Activated naive CD8-positive, alpha-beta T cell (primary cell): ENCODE data around the gene CIRBP.

ENCODE experiments used
- H3K27ac Mint-ChIP-seq: one replicate; pipeline ENCODE4 v1.8.0; 2021; ENCODE audit warnings: mixed read lengths
- H3K27me3 Mint-ChIP-seq: one replicate; pipeline ENCODE4 v1.8.0; 2021; ENCODE audit warnings: mixed read lengths
- H3K36me3 Mint-ChIP-seq: one replicate; pipeline ENCODE4 v1.8.0; 2021; ENCODE audit warnings: mixed read lengths
- H3K4me1 Mint-ChIP-seq: one replicate; pipeline ENCODE4 v1.8.0; 2021; ENCODE audit warnings: low read depth, mixed read lengths
- H3K4me3 Mint-ChIP-seq: one replicate; pipeline ENCODE4 v1.8.0; 2021; ENCODE audit warnings: mild to moderate bottlenecking, mixed read lengths
- H3K9me3 Mint-ChIP-seq: one replicate; pipeline ENCODE4 v1.8.0; 2021; ENCODE audit warnings: low read depth, mixed read lengths

The CIRBP gene

GRCh38 chr19:1228161-1228957 lies 40.8 kb upstream of the CIRBP start:
- no peaks in the 10 kb centered on the region for H3K27me3 Mint-ChIP-seq
- no peak overlapping the region for H3K27ac Mint-ChIP-seq
- no peak overlapping the region for H3K4me3 Mint-ChIP-seq
- no peaks in the 10 kb centered on the region for H3K36me3 Mint-ChIP-seq
- H3K4me1 Mint-ChIP-seq = no peaks in the 10 kb centered on the region
- H3K9me3 Mint-ChIP-seq = no peaks in the 10 kb centered on the region

GRCh38 chr19:1229056-1229923 lies 39.8 kb upstream of the CIRBP start:
- no peaks in the 10 kb centered on the region for H3K36me3 Mint-ChIP-seq
- H3K27ac Mint-ChIP-seq = no peak overlapping the region
- no peak overlapping the region for H3K4me3 Mint-ChIP-seq
- no peaks in the 10 kb centered on the region for H3K9me3 Mint-ChIP-seq
- H3K4me1 Mint-ChIP-seq = no peaks in the 10 kb centered on the region
- H3K27me3 Mint-ChIP-seq = no peaks in the 10 kb centered on the region

GRCh38 chr19:1229924-1230782 lies 39.0 kb upstream of the CIRBP start:
- H3K36me3 Mint-ChIP-seq = no peaks in the 10 kb centered on the region
- H3K9me3 Mint-ChIP-seq = no peaks in the 10 kb centered on the region
- no peaks in the 10 kb centered on the region for H3K27me3 Mint-ChIP-seq
- no peak overlapping the region for H3K4me3 Mint-ChIP-seq
- H3K4me1 Mint-ChIP-seq = no peaks in the 10 kb centered on the region
- H3K27ac Mint-ChIP-seq = no peak overlapping the region

GRCh38 chr19:1230783-1231489 lies 38.2 kb upstream of the CIRBP start:
- Mint-ChIP-seq H3K4me3 (no peak overlapping the region), H3K27me3 (no peaks in the 10 kb centered on the region), H3K4me1 (no peaks in the 10 kb centered on the region), H3K27ac (no peak overlapping the region), H3K36me3 (no peaks in the 10 kb centered on the region), H3K9me3 (no peaks in the 10 kb centered on the region)

GRCh38 chr19:1231729-1232637 lies 37.1 kb upstream of the CIRBP start:
- H3K27ac Mint-ChIP-seq = no peak overlapping the region
- no peak overlapping the region for H3K4me3 Mint-ChIP-seq

GRCh38 chr19:1232652-1233072 lies 36.5 kb upstream of the CIRBP start:
- Mint-ChIP-seq H3K27ac (no peak overlapping the region), H3K9me3 (no peaks in the 10 kb centered on the region), H3K36me3 (no peaks in the 10 kb centered on the region), H3K27me3 (no peaks in the 10 kb centered on the region), H3K4me1 (no peaks in the 10 kb centered on the region), H3K4me3 (no peak overlapping the region)

More at GRCh38 chr19:1231729-1232637, 37.1 kb upstream of the CIRBP start:
- no peaks in the 10 kb centered on the region for H3K27me3 Mint-ChIP-seq
- H3K36me3 Mint-ChIP-seq = no peaks in the 10 kb centered on the region
- no peaks in the 10 kb centered on the region for H3K9me3 Mint-ChIP-seq
- no peaks in the 10 kb centered on the region for H3K4me1 Mint-ChIP-seq

GRCh38 chr19:1233115-1233667 lies 35.9 kb upstream of the CIRBP start:
- no peaks in the 10 kb centered on the region for H3K9me3 Mint-ChIP-seq
- H3K4me1 Mint-ChIP-seq = no peaks in the 10 kb centered on the region
- H3K36me3 Mint-ChIP-seq = no peaks in the 10 kb centered on the region
- no peak overlapping the region for H3K4me3 Mint-ChIP-seq
- no peaks in the 10 kb centered on the region for H3K27me3 Mint-ChIP-seq
- H3K27ac Mint-ChIP-seq = no peak overlapping the region

- Mint-ChIP-seq H3K36me3 (no peaks in the 10 kb centered on the region), H3K9me3 (no peaks in the 10 kb centered on the region), H3K4me1 (peaks cover 7% of the 10 kb centered on the region), H3K27me3 (peaks cover 2% of the 10 kb centered on the region), H3K4me3 (no peak overlapping the region), H3K27ac (no peak overlapping the region)
Observed at GRCh38 chr19:1234051-1234954, 34.8 kb upstream of the CIRBP start.

- Mint-ChIP-seq H3K27ac (no peak overlapping the region), H3K4me3 (no peak overlapping the region), H3K27me3 (peaks cover 2% of the 10 kb centered on the region)
Observed at GRCh38 chr19:1234955-1235380, 34.2 kb upstream of the CIRBP start.

GRCh38 chr19:1235625-1236538 lies 33.2 kb upstream of the CIRBP start:
- H3K4me3 Mint-ChIP-seq = no peak overlapping the region
- no peaks in the 10 kb centered on the region for H3K9me3 Mint-ChIP-seq
- H3K27ac Mint-ChIP-seq = no peak overlapping the region
- H3K36me3 Mint-ChIP-seq = no peaks in the 10 kb centered on the region
- H3K27me3 Mint-ChIP-seq = peaks cover 2% of the 10 kb centered on the region
- H3K4me1 Mint-ChIP-seq = peaks cover 10% of the 10 kb centered on the region

More at GRCh38 chr19:1234955-1235380, 34.2 kb upstream of the CIRBP start:
- Mint-ChIP-seq H3K36me3 (no peaks in the 10 kb centered on the region), H3K4me1 (peaks cover 7% of the 10 kb centered on the region), H3K9me3 (no peaks in the 10 kb centered on the region)

- Mint-ChIP-seq H3K36me3 (no peaks in the 10 kb centered on the region), H3K9me3 (no peaks in the 10 kb centered on the region), H3K4me1 (peaks cover 16% of the 10 kb centered on the region), H3K27me3 (peaks cover 2% of the 10 kb centered on the region), H3K4me3 (no peak overlapping the region), H3K27ac (no peak overlapping the region)
Observed at GRCh38 chr19:1236576-1236975, 32.6 kb upstream of the CIRBP start.
